CD4-positive, alpha-beta T cell treated with Interleukin-6 at 100 ng/mL for 8 hours (primary cell): Measurements from ENCODE around the gene MBNL1.
"Not testable (repeated sequence)": the region's sequence is repeated elsewhere in the genome, so short reads cannot be mapped to it uniquely, and the experiment has no call there.

Source experiments
- DNase-seq: peaks from one replicate; pipeline ENCODE4 v3.0.0-alpha.2; 2020; ENCODE audit warnings: mixed read lengths, low spot score

MBNL1 gene

DNA sequence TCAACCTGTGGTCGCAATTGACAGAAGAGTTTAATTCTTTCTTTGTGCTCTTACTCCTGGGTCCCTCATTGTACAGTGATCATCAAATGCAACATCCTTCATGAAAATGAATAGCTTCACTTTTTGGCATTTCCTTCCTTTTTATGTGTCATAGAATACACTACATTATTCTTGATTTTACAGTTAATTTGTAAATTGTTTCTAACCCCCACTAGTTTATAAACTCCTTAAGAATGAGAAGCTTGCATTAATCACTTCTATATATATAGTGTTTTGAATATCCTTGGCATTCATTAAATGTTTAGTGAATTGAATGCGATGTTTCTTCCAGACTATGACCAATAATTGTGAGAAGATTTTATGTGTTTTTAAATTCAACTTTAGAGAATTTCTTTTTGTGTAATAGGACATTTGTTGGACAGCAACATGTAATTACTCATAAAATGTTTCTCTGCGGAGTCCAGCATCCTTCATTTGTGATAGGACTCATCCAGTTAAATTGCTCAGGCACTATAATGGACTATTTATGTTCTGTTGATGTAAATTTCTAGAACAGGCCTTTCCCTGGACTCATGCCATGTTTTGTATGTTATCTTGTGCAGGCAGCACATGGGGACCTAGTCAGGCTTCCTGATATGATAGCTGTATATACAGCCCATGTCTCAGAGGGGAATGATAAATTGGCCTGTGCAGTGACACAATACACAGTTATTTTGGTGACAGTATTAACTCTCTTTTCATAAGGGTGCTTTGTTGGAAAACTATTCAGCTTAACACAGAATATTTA is 51.3 kb downstream of the MBNL1 start:
- no peak for DNase-seq

- no peak for DNase-seq
Observed at GRCh38 chr3:152321200-152321954, 52.6 kb downstream of the MBNL1 start.

DNA sequence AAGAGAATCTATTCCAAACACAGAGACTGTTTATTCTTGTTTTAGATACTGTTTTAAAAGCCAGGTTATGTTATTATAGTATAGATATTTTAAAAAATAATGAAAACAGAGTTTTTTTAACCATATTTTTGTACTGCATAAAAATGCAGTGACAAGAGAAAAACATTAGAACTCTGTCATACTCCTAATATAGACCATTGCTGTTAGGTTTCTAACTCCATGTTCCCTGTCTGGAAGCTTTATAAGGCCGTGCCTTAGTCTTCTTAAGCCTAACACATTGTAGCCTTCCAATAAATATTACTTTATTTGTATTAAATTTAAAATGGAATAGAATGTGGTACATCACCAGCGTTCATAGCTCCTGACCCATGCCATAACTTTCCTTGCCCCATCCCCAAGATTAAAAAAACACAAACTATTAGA is 53.2 kb downstream of the MBNL1 start:
- no peak for DNase-seq

- DNase-seq = no peak
Observed at GRCh38 chr3:152322756-152323155, 54.0 kb downstream of the MBNL1 start.

DNA sequence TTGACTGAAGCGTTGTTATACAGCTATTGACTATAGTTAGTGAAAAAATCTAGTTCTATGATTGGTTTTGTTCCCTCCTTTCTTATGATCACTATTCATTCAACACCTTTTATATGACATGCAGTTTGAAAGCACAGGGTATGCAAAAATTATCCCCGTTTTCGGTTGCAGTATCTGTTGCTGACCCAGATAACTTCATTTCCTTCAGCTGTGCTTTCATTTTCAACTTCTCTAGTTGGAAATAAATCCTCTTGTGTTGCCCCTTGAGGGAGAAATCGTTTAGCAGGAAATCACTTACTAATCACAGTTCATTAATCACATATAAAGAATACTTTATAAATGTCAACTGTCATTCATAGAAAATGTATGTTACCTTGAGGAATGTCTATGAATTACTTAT is 55.1 kb downstream of the MBNL1 start:
- DNase-seq = no peak

DNA sequence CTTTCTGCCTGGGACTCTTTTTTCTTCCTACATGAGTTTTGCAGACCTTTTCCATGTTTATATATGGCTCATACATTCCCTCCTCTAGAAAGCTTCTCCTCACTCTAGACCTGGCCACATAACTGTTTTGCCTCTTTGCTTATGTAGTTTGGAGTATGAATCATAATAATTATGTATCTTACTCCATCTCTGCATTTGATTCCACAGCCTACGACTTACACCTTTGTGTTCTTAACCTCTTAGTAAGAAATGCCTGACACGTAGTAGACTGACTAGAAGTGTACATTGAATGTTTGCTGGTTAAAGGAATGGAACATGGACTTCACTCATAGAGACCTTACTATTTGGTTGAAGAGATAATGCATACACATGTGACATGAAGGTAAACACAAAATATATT is 56.4 kb downstream of the MBNL1 start:
- no peak for DNase-seq

DNA sequence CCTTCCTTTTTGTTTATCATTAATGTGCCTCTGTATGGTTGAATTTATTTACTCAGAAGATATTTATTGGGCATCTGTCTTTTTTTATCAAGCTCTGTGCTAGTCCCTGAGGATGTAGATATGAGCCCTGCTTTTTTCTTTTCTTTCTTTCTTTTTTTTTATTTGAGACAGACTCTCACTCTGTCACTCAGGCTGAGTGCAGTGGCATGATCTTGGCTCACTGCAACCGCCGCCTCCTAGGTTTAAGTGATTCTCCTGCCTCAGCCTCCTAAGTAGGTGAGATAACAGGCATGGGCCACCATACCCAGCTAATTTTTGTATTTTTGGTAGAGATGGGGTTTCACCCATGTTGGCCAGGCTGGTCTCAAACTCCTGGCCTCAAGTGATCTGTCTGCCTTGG is 58.5 kb downstream of the MBNL1 start:
- no peak for DNase-seq

DNA sequence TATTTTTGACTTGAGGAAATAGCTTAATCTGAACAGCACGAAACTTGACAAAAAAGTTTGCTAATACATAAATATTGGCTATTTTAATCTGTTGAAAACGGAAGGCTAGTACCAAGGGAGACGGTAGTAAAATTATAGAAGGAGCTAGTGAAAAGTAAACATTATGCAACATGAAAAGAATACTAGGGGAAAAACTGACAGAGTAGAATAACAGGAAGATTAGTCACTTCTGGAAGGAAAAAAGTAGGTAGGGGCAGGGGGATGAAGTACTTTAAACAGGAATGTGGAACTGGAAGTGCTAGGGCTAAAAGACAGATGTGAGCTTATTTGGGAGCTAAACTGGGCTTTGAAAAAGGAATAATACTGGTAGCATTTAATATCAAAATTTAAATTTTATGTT is 60.1 kb downstream of the MBNL1 start:
- DNase-seq = no peak

GRCh38 chr3:152330559-152330958 is 61.8 kb downstream of the MBNL1 start:
- DNase-seq = no peak

GRCh38 chr3:152331018-152331541 is 62.4 kb downstream of the MBNL1 start:
- no peak for DNase-seq

- no peak for DNase-seq
Observed at GRCh38 chr3:152331998-152332397, 63.3 kb downstream of the MBNL1 start.

- DNase-seq = no peak
Observed at GRCh38 chr3:152333928-152334327, 65.2 kb downstream of the MBNL1 start.

- no peak for DNase-seq
Observed at GRCh38 chr3:152334761-152335160, 66.0 kb downstream of the MBNL1 start.

- DNase-seq = no peak
Observed at GRCh38 chr3:152335273-152335672, 66.5 kb downstream of the MBNL1 start.

DNA sequence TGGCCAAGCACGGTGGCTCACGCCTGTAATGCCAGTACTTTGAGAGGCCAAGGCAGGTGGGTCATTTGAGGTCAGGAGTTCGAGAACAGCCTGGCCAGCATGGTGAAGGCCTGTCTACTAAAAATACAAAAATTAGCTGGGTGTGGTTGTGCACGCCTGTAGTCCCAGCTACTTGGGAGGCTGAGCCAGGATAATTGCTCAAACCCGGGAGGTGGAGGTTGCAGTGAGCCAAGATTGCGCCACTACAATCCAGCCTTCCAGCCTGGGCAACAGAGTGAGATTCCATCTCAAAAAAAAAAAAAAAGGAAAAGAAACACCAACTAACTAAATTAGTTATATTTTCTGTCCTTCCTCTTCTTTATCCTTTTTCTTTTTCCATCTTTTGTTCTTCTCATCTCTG is 68.6 kb downstream of the MBNL1 start:
- DNase-seq = not testable (repeated sequence)

GRCh38 chr3:152338159-152338720 is 69.5 kb downstream of the MBNL1 start:
- DNase-seq = no peak

- no peak for DNase-seq
Observed at GRCh38 chr3:152339881-152340505, 71.3 kb downstream of the MBNL1 start.

DNA sequence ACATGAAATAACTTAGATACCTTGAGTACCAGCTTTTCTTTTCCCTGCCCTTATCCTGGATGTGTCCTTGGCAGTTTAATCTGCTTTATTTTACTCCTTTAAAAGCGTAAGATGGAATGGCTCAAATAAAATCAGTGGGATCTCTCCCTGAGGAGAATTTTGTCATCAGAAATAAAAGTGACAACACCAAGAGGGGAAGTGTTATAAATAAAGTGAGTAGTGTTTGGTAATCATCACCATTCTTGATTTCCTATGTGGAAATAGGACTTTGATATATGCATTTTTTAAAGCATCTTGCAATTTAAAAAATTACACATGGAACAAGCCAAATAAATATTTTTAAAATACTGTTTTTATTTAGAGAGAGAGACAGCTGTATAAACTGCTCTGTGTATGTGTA is 76.5 kb downstream of the MBNL1 start:
- no peak for DNase-seq

DNA sequence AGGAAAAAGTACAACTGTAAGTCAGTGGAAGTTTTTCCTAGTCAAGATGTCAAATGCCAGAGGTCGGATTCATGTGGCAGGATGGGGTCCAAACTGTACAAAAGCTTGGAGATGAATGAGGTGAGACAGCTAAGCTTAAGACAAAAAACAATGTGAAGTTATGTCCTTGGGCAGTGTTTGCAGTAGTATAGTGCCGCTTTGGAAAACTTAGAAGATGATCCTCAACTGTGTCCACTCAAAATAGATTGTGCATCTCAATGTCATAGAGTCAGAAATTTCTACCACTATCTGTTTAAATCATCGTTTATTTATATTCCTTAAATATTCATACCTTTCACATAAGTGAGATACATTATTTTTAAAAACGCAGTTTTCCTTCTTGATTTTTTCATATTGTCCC is 77.3 kb downstream of the MBNL1 start:
- DNase-seq = no peak

- no peak for DNase-seq
Observed at GRCh38 chr3:152346740-152347139, 78.0 kb downstream of the MBNL1 start.

DNA sequence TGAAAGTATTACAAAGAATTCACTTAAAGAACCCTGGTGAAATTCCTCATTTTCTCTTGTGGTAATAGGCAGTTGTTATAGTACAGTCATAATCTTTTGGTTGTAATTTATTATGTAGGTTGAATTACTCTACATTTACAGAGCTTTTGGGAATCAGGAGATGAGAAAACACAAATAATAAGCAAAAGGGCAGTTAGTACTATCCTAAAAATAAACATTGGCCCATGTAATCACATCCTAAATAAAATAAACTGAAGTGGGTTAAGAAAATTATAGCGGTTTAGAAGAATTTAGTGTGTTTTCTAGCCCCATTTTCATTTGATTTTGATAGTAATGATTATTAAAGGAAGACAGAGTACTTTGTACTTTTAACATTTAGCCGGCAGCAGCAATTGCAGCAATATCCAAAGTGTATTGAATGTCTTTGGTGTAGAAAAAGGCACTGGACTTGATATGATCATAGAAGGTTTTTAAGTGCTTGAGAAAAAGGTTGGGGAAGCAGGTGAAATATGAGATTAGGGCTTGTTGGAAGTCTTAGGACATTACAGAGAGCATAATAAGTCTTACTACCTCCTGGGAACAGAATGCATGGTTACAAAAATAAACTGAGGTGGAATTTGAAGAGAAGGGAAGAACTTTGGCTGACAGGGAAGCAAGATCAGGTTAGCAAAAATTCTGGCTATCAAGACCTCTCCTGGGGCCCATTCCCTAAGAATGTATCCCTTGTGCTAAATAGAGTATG is 79.9 kb downstream of the MBNL1 start:
- DNase-seq = no peak

DNA sequence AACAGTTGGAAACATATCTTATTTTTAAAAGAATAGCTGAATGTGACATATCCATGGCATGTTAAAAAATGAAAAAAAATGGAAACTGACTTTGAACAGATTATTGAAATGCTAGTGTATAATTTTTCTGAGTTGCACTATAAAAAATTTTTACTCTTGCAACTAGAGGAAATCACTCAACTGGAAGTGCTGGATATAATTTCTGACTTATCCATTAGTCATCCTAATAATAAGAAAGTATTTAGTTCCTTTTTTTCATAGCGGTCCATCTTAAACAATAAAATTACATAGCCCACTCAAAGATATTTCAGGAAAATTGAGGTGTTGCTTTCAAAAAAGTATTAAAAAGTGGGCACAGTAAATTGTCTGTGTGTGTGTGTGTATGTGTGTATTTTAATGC is 80.7 kb downstream of the MBNL1 start:
- DNase-seq = no peak
